Retina (tissue), 1 donor: ENCODE results near the gene XRCC5.
"Not testable (repeated sequence)": the region's sequence is repeated elsewhere in the genome, so short reads cannot be mapped to it uniquely, and the experiment has no call there.

Source experiments
- DNase-seq: peaks from one replicate; pipeline ENCODE4 v3.0.0-alpha.2; 2016

XRCC5 gene

GRCh38 chr2:216206041-216206703 lies 97.0 kb downstream of the XRCC5 start:
- DNase-seq: no peak

- DNase-seq: no peak
Measured at GRCh38 chr2:216206821-216207220, 97.7 kb downstream of the XRCC5 start.

GRCh38 chr2:216208661-216209060 lies 99.5 kb downstream of the XRCC5 start:
- not testable (repeated sequence) for DNase-seq

GRCh38 chr2:216210701-216211540 lies 101.8 kb downstream of the XRCC5 start:
- no peak for DNase-seq

GRCh38 chr2:216211614-216212145 lies 102.5 kb downstream of the XRCC5 start:
- DNase-seq: no peak

GRCh38 chr2:216214768-216215167 lies 105.6 kb downstream of the XRCC5 start:
- DNase-seq: no peak

- DNase-seq: no peak
Measured at GRCh38 chr2:216215658-216216390, 106.7 kb downstream of the XRCC5 start.

GRCh38 chr2:216216951-216217903 lies 108.1 kb downstream of the XRCC5 start:
- no peak for DNase-seq

GRCh38 chr2:216217904-216218260 lies 108.7 kb downstream of the XRCC5 start:
- no peak for DNase-seq

GRCh38 chr2:216219861-216220260 lies 110.7 kb downstream of the XRCC5 start:
- DNase-seq: no peak

GRCh38 chr2:216220976-216221375 lies 111.8 kb downstream of the XRCC5 start:
- DNase-seq: no peak

- DNase-seq: no peak
Measured at GRCh38 chr2:216221811-216222210, 112.7 kb downstream of the XRCC5 start.

- no peak for DNase-seq
Measured at GRCh38 chr2:216222650-216223352, 113.7 kb downstream of the XRCC5 start.

- DNase-seq: no peak
Measured at GRCh38 chr2:216224388-216224787, 115.2 kb downstream of the XRCC5 start.

GRCh38 chr2:216229277-216229914 lies 120.2 kb downstream of the XRCC5 start:
- DNase-seq: no peak

- DNase-seq: no peak
Measured at GRCh38 chr2:216231867-216232266, 122.7 kb downstream of the XRCC5 start.

- DNase-seq: no peak
Measured at GRCh38 chr2:216232721-216233120, 123.6 kb downstream of the XRCC5 start.

- no peak for DNase-seq
Measured at GRCh38 chr2:216233281-216233995, 124.3 kb downstream of the XRCC5 start.

GRCh38 chr2:216234106-216234505 lies 125.0 kb downstream of the XRCC5 start:
- DNase-seq: no peak

- DNase-seq: no peak
Measured at GRCh38 chr2:216235462-216235861, 126.3 kb downstream of the XRCC5 start.
